HCT116 (cell line): ENCODE data around the gene KLK7. TPM values are rescaled to one million over a fixed set of nuclear protein-coding genes. Genes with fewer than 3 reads are reported as not detected.

Source experiments
- ATAC-seq: fragments of 200-7000 bp; cut with Tn5 transposase; 2 replicates; pipeline ENCODE4 v1.9.1; 2020; ENCODE audit warnings: mild to moderate bottlenecking, moderate library complexity
- BruUV-seq: library from RNA; stranded (reverse); fragments of 400-500 nt; replicated peaks from 2 replicates; lab custom pipeline; 2021; lab: Mats Ljungman, UMichigan
- CTCF ChIA-PET: fragments of 300-600 bp; sonication (Branson Sonifier 250); formaldehyde crosslinking; loops from one replicate; lab custom pipeline; 2021; ENCODE audit warnings: antibody characterized with exemption; lab: Charles Lee
- POLR2A ChIA-PET: fragments of 300-600, 350-600 bp; sonication (Branson Sonifier 250); formaldehyde crosslinking; loops from one replicate; lab custom pipeline; 2021; ENCODE audit warnings: antibody characterized with exemption; lab: Charles Lee
- RAD21 ChIA-PET, 2 experiments: fragments of 300-600 bp; sonication (Branson Sonifier 250); formaldehyde crosslinking; loops; one replicate each; lab custom pipeline; 2023; ENCODE audit warnings: low total read pairs in 2 of 2; ENCODE audit not compliant: uncharacterized antibody in 2 of 2, unreplicated experiment in 2 of 2, low non-redundant PET in 1 of 2; lab: Charles Lee
- DNase-seq: peaks from one replicate; pipeline ENCODE4 v3.0.0-alpha.2; 2010; ENCODE audit warnings: low read depth, low spot score
- H2AFZ ChIP-seq: fragments of 200-600 bp; shearing (Covaris generic), sonication (generic); 2 replicates; pipeline ENCODE4 v1.6.1; 2017; ENCODE audit warnings: low read depth, mixed run types, mixed read lengths, antibody characterized with exemption, low read length; ENCODE audit not compliant: poor library complexity, severe bottlenecking
- H3K27ac ChIP-seq: 2 replicates; pipeline ENCODE4 v1.5.1; 2012; ENCODE audit warnings: low read depth, low read length
- H3K27me3 ChIP-seq: fragments of 200-600 bp; sonication (generic); 2 replicates; pipeline ENCODE4 v1.6.1; 2016; ENCODE audit warnings: mixed run types, low read length, mixed read lengths; ENCODE audit not compliant: insufficient read depth
- H3K36me3 ChIP-seq, 2 experiments: fragments of 200-500 bp in 1 of 2; fragments of 200-600 bp in 1 of 2; sonication (Bioruptor generic) in 1 of 2; sonication (generic) in 1 of 2; 2 replicates each; pipeline versions ENCODE4 v1.5.1 to v1.6.1; 2014 to 2016; ENCODE audit warnings: low read length in 2 of 2, inconsistent platforms in 1 of 2, mixed read lengths in 1 of 2, mixed run types in 1 of 2; ENCODE audit not compliant: insufficient read depth in 2 of 2, control insufficient read depth in 1 of 2
- H3K4me1 ChIP-seq, 2 experiments: fragments of 200-600 bp in 1 of 2; sonication (generic) in 1 of 2; 2 replicates each; pipeline versions ENCODE4 v1.5.1 to v1.6.1; 2012 to 2017; ENCODE audit warnings: low read length in 2 of 2, inconsistent platforms in 1 of 2, mild to moderate bottlenecking in 1 of 2, mixed read lengths in 1 of 2, mixed run types in 1 of 2, moderate library complexity in 1 of 2; ENCODE audit not compliant: insufficient read depth in 2 of 2, control insufficient read depth in 1 of 2
- H3K4me2 ChIP-seq: fragments of 200-600 bp; sonication (generic); 2 replicates; pipeline ENCODE4 v1.6.1; 2017; ENCODE audit warnings: mixed run types, low read length, mixed read lengths
- H3K4me3 ChIP-seq, 2 experiments: fragments of 200-600 bp in 1 of 2; sonication (generic) in 1 of 2; replicated peaks in 1 of 2; 2 replicates each; pipeline ENCODE4 v1.5.1; 2011 to 2016; ENCODE audit warnings: low read length in 2 of 2, control low read depth in 1 of 2, low read depth in 1 of 2, mild to moderate bottlenecking in 1 of 2, mixed read lengths in 1 of 2, mixed run types in 1 of 2
- H3K79me2 ChIP-seq: fragments of 200-600 bp; sonication (generic); 2 replicates; pipeline ENCODE4 v1.6.1; 2017; ENCODE audit warnings: mild to moderate bottlenecking, mixed run types, low read length, moderate library complexity, mixed read lengths; ENCODE audit not compliant: insufficient read depth
- H3K9ac ChIP-seq: fragments of 200-600 bp; sonication (generic); 2 replicates; pipeline ENCODE4 v1.6.1; 2016; ENCODE audit warnings: low read length, mixed read lengths
- H3K9me2 ChIP-seq: fragments of 200-600 bp; sonication (generic), shearing (Covaris generic); 2 replicates; pipeline ENCODE4 v1.6.1; 2017; ENCODE audit warnings: mixed run types, mild to moderate bottlenecking, moderate library complexity; ENCODE audit not compliant: insufficient read depth
- H3K9me3 ChIP-seq, 2 experiments: fragments of 200-500 bp in 1 of 2; fragments of 200-600 bp in 1 of 2; sonication (Bioruptor generic) in 1 of 2; sonication (generic) in 1 of 2; 2 replicates each; pipeline ENCODE4 v1.6.1; 2014 to 2017; ENCODE audit warnings: low read length in 2 of 2, mixed read lengths in 2 of 2, inconsistent platforms in 1 of 2, low read depth in 1 of 2, mild to moderate bottlenecking in 1 of 2, mixed run types in 1 of 2, moderate library complexity in 1 of 2; ENCODE audit not compliant: control insufficient read depth in 1 of 2, insufficient read depth in 1 of 2
- H4K20me1 ChIP-seq: fragments of 200-600 bp; sonication (generic), shearing (Covaris generic); 2 replicates; pipeline ENCODE4 v1.6.1; 2017; ENCODE audit warnings: mixed run types, mild to moderate bottlenecking, moderate library complexity; ENCODE audit not compliant: insufficient read depth
- ATF3 ChIP-seq: IDR thresholded peaks from 2 replicates; pipeline ENCODE4 v1.6.1; 2012
- CBX3 ChIP-seq: IDR thresholded peaks from 2 replicates; pipeline ENCODE4 v1.6.1; 2012; ENCODE audit warnings: low read depth
- CEBPB ChIP-seq: IDR thresholded peaks from 2 replicates; pipeline ENCODE4 v1.6.1; 2012; ENCODE audit warnings: low read depth
- CTCF ChIP-seq, 3 experiments: fragments of 200-600 bp in 1 of 3; sonication (generic) in 1 of 3; IDR thresholded peaks in 2 of 3; conservative IDR thresholded peaks in 1 of 3; 2 replicates each; pipeline ENCODE4 v1.5.1; 2012 to 2017; ENCODE audit warnings: low read depth in 2 of 3, low read length in 2 of 3, antibody characterized with exemption in 1 of 3, borderline replicate concordance in 1 of 3, control low read depth in 1 of 3, mild to moderate bottlenecking in 1 of 3, mixed read lengths in 1 of 3, mixed run types in 1 of 3, moderate library complexity in 1 of 3; ENCODE audit not compliant: insufficient read depth in 1 of 3
- EGR1 ChIP-seq: IDR thresholded peaks from 2 replicates; pipeline ENCODE4 v1.6.1; 2012; ENCODE audit warnings: low read depth
- ELF1 ChIP-seq: IDR thresholded peaks from 2 replicates; pipeline ENCODE4 v1.6.1; 2012; ENCODE audit warnings: low read depth, borderline replicate concordance
- EZH2 ChIP-seq: fragments of 200-600 bp; sonication (generic); IDR thresholded peaks from 2 replicates; pipeline ENCODE4 v1.6.1; 2017; ENCODE audit warnings: antibody characterized with exemption, mixed run types
- EZH2phosphoT487 ChIP-seq: fragments of 200-600 bp; IDR thresholded peaks from 2 replicates; pipeline ENCODE4 v1.6.1; 2018; ENCODE audit warnings: antibody characterized with exemption, borderline replicate concordance
- FOSL1 ChIP-seq: IDR thresholded peaks from 2 replicates; pipeline ENCODE4 v1.6.1; 2012; ENCODE audit warnings: low read depth
- JUND ChIP-seq: IDR thresholded peaks from 2 replicates; pipeline ENCODE4 v1.6.1; 2012
- MAX ChIP-seq: IDR thresholded peaks from 2 replicates; pipeline ENCODE4 v1.6.1; 2012
- POLR2A ChIP-seq: IDR thresholded peaks from 2 replicates; pipeline ENCODE4 v1.7.0; 2011; ENCODE audit warnings: borderline replicate concordance; ENCODE audit not compliant: insufficient read depth, insufficient read length; ENCODE audit errors: extremely low read depth
- POLR2AphosphoS5 ChIP-seq: IDR thresholded peaks from 2 replicates; pipeline ENCODE4 v1.6.1; 2011; ENCODE audit warnings: mild to moderate bottlenecking, low read depth, low read length, moderate library complexity
- RAD21 ChIP-seq: IDR thresholded peaks from 2 replicates; pipeline ENCODE4 v1.6.1; 2012; ENCODE audit warnings: low read depth, mild to moderate bottlenecking
- REST ChIP-seq: IDR thresholded peaks from 2 replicates; pipeline ENCODE4 v1.6.1; 2012; ENCODE audit warnings: low read depth
- SIN3A ChIP-seq: IDR thresholded peaks from 2 replicates; pipeline ENCODE4 v1.6.1; 2012; ENCODE audit warnings: low read depth
- SP1 ChIP-seq: IDR thresholded peaks from 2 replicates; pipeline ENCODE4 v1.6.1; 2012; ENCODE audit warnings: low read depth
- SRF ChIP-seq: IDR thresholded peaks from 2 replicates; pipeline ENCODE4 v1.6.1; 2012; ENCODE audit warnings: low read depth
- TCF7L2 ChIP-seq: IDR thresholded peaks from 2 replicates; pipeline ENCODE4 v1.7.0; 2011; ENCODE audit warnings: borderline replicate concordance, inconsistent platforms; ENCODE audit not compliant: insufficient read depth, insufficient read length; ENCODE audit errors: extremely low read depth
- YY1 ChIP-seq: IDR thresholded peaks from 2 replicates; pipeline ENCODE4 v1.6.1; 2011; ENCODE audit warnings: low read length, low read depth, moderate library complexity, mild to moderate bottlenecking; ENCODE audit not compliant: insufficient replicate concordance; ENCODE audit errors: extremely low read depth
- ZFX ChIP-seq: fragments of 450-650 bp; IDR thresholded peaks from 2 replicates; pipeline ENCODE4 v1.6.1; 2017
- ZNF274 ChIP-seq: fragments of 200-500 bp; sonication (Bioruptor generic); IDR thresholded peaks from 2 replicates; pipeline ENCODE4 v1.6.1; 2014; ENCODE audit warnings: mild to moderate bottlenecking, low read depth, low read length, inconsistent platforms
- intact Hi-C: fragments of 100-400 bp; cut with micrococcal nuclease; formaldehyde crosslinking; loops from 2 replicates; pipeline ENCODE4 v1.10.0; 2022
- total RNA-seq: library from RNA; stranded (reverse); gene quantifications from one replicate; pipeline ENCODE4 v1.2.1, GENCODE V29; 2021; ENCODE audit not compliant: unreplicated experiment

Gene KLK7
- total RNA-seq, 1 experiment from 2014 or later, result 30.5 TPM

GRCh38 chr19:50975766-50976165, 8.0 kb downstream of the KLK7 start:
- intact Hi-C loops, result no loop called here
- TF ChIP-seq SIN3A, result no peak
- no peak for TF ChIP-seq ZNF274
- TF ChIP-seq POLR2AphosphoS5, result peak; percentile 90
- TF ChIP-seq RAD21, result no peak
- no peak for TF ChIP-seq EZH2
- TF ChIP-seq CBX3, result peak; percentile 96; the same call in 1 of the 2 replicates
- peak; percentile 91 for TF ChIP-seq SP1
- no peak for TF ChIP-seq EGR1
- peak; percentile 78 for TF ChIP-seq JUND
- TF ChIP-seq SRF, result no peak
- peak; percentile 28 for TF ChIP-seq YY1
- no peak for TF ChIP-seq CEBPB
- TF ChIP-seq CTCF (IDR thresholded peaks at IDR 0.05 in 2 of 3, conservative IDR thresholded peaks at IDR 0.05 in 1 of 3; ENCODE audit: borderline replicate concordance in 1 of 3, insufficient read depth in 1 of 3, low read depth in 2 of 3, low read length in 2 of 3), result no peak
- peak; percentile 84 for TF ChIP-seq MAX
- TF ChIP-seq EZH2phosphoT487, result no peak
- TF ChIP-seq ATF3, result no peak
- TF ChIP-seq TCF7L2, result peak; percentile 90
- TF ChIP-seq ZFX, result no peak
- no peak for TF ChIP-seq POLR2A
- TF ChIP-seq REST, result no peak
- no peak for TF ChIP-seq ELF1
- TF ChIP-seq FOSL1, result peak; percentile 59

More at GRCh38 chr19:50975766-50976165, 8.0 kb downstream of the KLK7 start:
- no peaks in the 10 kb centered on the region for H3K9me2 ChIP-seq
- H3K4me3 ChIP-seq, result peak overlapping the region in 1 of 2 experiments; percentile 12; a peak in 3 of 4 replicates
- no peak overlapping the region for H2AFZ ChIP-seq
- H3K27me3 ChIP-seq, result no peaks in the 10 kb centered on the region
- peak; percentile 94 for DNase-seq
- ATAC-seq, result peak; percentile 96
- peak overlapping the region; percentile 53 for H3K27ac ChIP-seq
- RAD21 ChIA-PET, result no interaction called here
- no peaks in the 10 kb centered on the region for H4K20me1 ChIP-seq
- BruUV-seq, result no TSS peak
- CTCF ChIA-PET, result no interaction called here
- no peaks in the 10 kb centered on the region for H3K79me2 ChIP-seq
- H3K36me3 ChIP-seq, result no peaks in the 10 kb centered on the region
- peak overlapping the region; percentile 37; the same call in 1 of the 2 replicates for H3K9ac ChIP-seq
- H3K4me1 ChIP-seq, result peaks cover 36 to 82% of the 10 kb centered on the region in 2 experiments
- H3K4me2 ChIP-seq, result peak overlapping the region; percentile 63
- POLR2A ChIA-PET, result no interaction called here
- H3K9me3 ChIP-seq, result no peaks in the 10 kb centered on the region
